Psoas muscle (tissue), 8 donors: ENCODE results near the gene FDX2. TPM values are rescaled to one million over a fixed set of nuclear protein-coding genes. Genes with fewer than 3 reads are reported as not detected.
A peak's percentile ranks its signal among the peaks of the same experiment; 100 is the strongest.
"Not testable (repeated sequence)": the region's sequence is repeated elsewhere in the genome, so short reads cannot be mapped to it uniquely, and the experiment has no call there.

Experiments
- ATAC-seq, 4 donors: fragments of 200-7000 bp; cut with Tn5 transposase; one replicate each; pipeline ENCODE4 v1.9.1; 2020; ENCODE audit warnings: moderate library complexity in 3 of 4, mild to moderate bottlenecking in 2 of 4
- DNase-seq, 2 donors: peaks; one replicate each; pipeline ENCODE4 v3.0.0-alpha.2; 2020
- H3K27ac ChIP-seq: fragments of 200-600 bp; one replicate; pipeline ENCODE4 v1.8.0; 2022
- H3K27me3 ChIP-seq, 3 donors: fragments of 200-600 bp in 1 of 3; one replicate each; pipeline versions ENCODE4 v1.6.1 to v1.8.0; 2013 to 2022; ENCODE audit warnings: low read length in 2 of 3, mild to moderate bottlenecking in 2 of 3, moderate library complexity in 1 of 3; ENCODE audit not compliant: insufficient read depth in 3 of 3
- H3K36me3 ChIP-seq, 2 donors: fragments of 200-600 bp in 1 of 2; one replicate each; pipeline versions ENCODE4 v1.6.1 to v1.8.0; 2013 to 2022; ENCODE audit warnings: low read depth in 1 of 2, mild to moderate bottlenecking in 1 of 2, moderate library complexity in 1 of 2; ENCODE audit not compliant: insufficient read depth in 1 of 2
- H3K4me1 ChIP-seq: fragments of 200-600 bp; one replicate; pipeline ENCODE4 v1.8.0; 2022
- H3K4me3 ChIP-seq: fragments of 200-600 bp; one replicate; pipeline ENCODE4 v1.8.0; 2022; ENCODE audit warnings: mild to moderate bottlenecking
- H3K9me3 ChIP-seq: fragments of 200-600 bp; one replicate; pipeline ENCODE4 v1.8.0; 2022
- WGBS, 3 donors: extraction: QIAGEN DNeasy Blood & Tissue Kit; methylation state at CpG; one replicate each; pipeline versions ENCODE4 v1.1.6 to v1.1.7; 2013; 5-methylcytosine and 5-hydroxymethylcytosine counted together
- intact Hi-C, 2 donors: fragments of 100-400 bp; cut with DNase I; formaldehyde crosslinking; loops; one replicate each; pipeline versions ENCODE4 v1.11.0 to v1.14.2; 2022
- polyA plus RNA-seq, 3 donors: library from polyadenylated mRNA; stranded (reverse); fragments of 200-250 nt; gene quantifications; one replicate each; pipeline ENCODE4 v1.2.3, GENCODE V29; 2013
- total RNA-seq, 4 donors: library from RNA; stranded (reverse); fragmentation: NEBNext Ultra II Directional in 2 of 4; extraction: Animal tissue kit (Norgen Biotek cat#: 25700) in 2 of 4; gene quantifications; one replicate each; pipeline versions ENCODE4 v1.2.1 to v1.2.4, GENCODE V29; 2021 to 2023
- TF ChIP-seq, protein P1 (sequence below): fragments of 200-600 bp; IDR thresholded peaks from one replicate; pipeline ENCODE4 v1.8.0; 2022; ENCODE audit warnings: antibody characterized with exemption
- donor health status: healthy with polysubstance abuse.
- donor health status: DM: no; HTN: no; CAD: no; lungs with moderate emphysema.
- donor health status: Bipolar disorder and iron deficiency.
- donor health status: healthy.
- donor health status: DM: yes; HTN: yes; CAD: no.
- donor health status: DM: no; HTN: no; CAD: no.
- donor health status: DM: no; HTN: no; CAD: no.
- donor health status: DM: yes; HTN: yes; CAD: no.

The FDX2 gene
- total and polyA plus RNA-seq, 7 donors: 16.0 to 52.5 (median 21.8) TPM

DNA sequence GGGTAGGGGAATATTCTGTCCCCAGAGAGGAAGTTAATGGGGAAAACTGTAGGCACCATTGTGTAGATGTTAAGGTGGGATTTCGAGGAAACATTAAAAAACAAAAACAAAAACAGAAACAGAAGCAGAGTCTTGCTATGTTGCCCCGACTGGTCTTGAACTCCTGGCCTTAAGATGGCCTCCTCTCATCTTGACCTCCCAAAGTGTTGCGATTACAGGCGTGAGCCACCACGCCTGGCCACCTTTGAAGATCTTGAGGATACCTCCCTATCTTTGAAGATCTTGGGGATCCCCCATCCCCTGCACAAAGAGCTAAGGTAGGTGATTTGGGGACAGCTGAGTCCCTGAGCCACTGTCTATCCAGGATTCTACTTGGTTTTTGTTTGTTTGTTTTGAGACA is 24.2 kb upstream of the FDX2 start:
- no peak for DNase-seq
- no peak overlapping the region for H3K27ac ChIP-seq
- H3K27me3 ChIP-seq: no peaks in the 10 kb centered on the region
- no peak for ATAC-seq
- intact Hi-C loops: loop anchor here in 1 of 2 donors (10.0 kb wide), 1 partner anchor 505 kb away; the partner anchor contains the start of gene PIN1
- H3K4me1 ChIP-seq: no peaks in the 10 kb centered on the region
- WGBS, 3 donors: 87 to 92% (median 88%) methylated on average over 5 of the region's 5 CpGs
- TF ChIP-seq, protein P1, sequence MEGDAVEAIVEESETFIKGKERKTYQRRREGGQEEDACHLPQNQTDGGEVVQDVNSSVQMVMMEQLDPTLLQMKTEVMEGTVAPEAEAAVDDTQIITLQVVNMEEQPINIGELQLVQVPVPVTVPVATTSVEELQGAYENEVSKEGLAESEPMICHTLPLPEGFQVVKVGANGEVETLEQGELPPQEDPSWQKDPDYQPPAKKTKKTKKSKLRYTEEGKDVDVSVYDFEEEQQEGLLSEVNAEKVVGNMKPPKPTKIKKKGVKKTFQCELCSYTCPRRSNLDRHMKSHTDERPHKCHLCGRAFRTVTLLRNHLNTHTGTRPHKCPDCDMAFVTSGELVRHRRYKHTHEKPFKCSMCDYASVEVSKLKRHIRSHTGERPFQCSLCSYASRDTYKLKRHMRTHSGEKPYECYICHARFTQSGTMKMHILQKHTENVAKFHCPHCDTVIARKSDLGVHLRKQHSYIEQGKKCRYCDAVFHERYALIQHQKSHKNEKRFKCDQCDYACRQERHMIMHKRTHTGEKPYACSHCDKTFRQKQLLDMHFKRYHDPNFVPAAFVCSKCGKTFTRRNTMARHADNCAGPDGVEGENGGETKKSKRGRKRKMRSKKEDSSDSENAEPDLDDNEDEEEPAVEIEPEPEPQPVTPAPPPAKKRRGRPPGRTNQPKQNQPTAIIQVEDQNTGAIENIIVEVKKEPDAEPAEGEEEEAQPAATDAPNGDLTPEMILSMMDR: no peak
- no peaks in the 10 kb centered on the region for H3K9me3 ChIP-seq
- H3K36me3 ChIP-seq: no peaks in the 10 kb centered on the region
- H3K4me3 ChIP-seq: no peak overlapping the region

DNA sequence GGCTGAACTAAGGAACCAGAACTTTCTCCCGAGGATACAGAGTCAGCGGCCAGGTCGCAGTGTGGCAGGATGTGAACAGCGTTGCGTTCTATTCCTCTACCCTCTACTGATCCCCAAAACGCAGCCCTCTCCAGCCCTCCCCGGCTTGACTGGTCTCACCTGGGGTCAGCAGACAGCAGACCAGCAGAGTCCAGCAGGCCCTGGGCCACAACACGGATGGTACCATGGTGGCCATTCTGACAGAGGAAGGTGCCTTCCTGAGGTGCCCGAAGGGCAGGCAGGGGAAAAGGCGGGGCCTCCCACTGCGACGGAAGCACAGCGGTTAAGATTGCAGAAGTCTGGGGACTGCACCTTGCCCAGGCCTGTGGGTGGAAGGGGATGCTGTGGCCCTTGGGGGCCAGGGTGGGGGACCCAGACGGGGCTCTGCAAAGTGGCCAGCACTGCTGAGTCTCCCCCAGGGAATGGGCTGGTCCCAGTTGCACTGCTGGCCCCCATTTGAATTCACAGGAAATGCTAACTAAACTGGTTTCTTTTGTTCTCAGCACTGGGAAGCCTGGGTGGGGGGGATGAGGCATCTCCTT is 23.7 kb upstream of the FDX2 start, which contains the start of gene ICAM3:
TSS of gene ICAM3 (minus strand) at position 245 of the 581 bp plus-strand sequence. CDS start at position 235, 10 bp downstream.
- ATAC-seq (no peak), DNase-seq (no peak)
- Histone ChIP-seq H3K4me1 (no peaks in the 10 kb centered on the region), H3K27me3 (no peaks in the 10 kb centered on the region), H3K9me3 (no peaks in the 10 kb centered on the region), H3K27ac (no peak within 1 kb of the TSS), H3K36me3 (no peaks in the 10 kb centered on the region), H3K4me3 (no peak within 1 kb of the TSS)
- TF ChIP-seq, protein P1: no peak
- intact Hi-C loops: loop anchor here in 1 of 2 donors (10.0 kb wide), 1 partner anchor 505 kb away; the partner anchor contains the start of gene PIN1
- 61 to 71% (median 64%) methylated on average over 13 to 14 of the region's 14 CpGs for WGBS, 3 donors

DNA sequence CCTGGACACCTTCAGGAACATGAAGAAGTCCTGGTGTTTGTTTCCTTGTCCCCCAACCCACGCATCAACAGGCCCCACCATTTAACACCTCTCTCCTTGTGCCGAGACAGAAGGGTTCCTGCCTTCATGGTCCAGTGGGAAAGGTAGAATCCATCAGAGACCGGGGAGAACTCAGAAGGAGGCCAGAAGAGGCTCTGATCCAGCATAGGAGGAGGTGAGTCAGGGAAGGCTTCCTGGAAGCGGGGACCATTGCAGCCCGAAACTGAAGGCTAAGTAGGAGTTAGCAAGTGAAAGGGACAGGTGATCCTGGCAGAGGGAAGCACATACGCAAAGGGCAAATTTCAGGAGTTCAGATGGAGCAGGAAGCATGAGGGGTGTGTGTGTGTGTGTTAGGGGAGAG is 23.1 kb upstream of the FDX2 start:
- no peak overlapping the region for H3K4me3 ChIP-seq

GRCh38 chr19:10336725-10337124 is 20.9 kb upstream of the FDX2 start:
- not testable (repeated sequence) for DNase-seq, H3K4me1 ChIP-seq, H3K27me3 ChIP-seq, H3K36me3 ChIP-seq, H3K9me3 ChIP-seq, H3K27ac ChIP-seq, H3K4me3 ChIP-seq, ATAC-seq
- intact Hi-C loops: loop anchor here in 1 of 2 donors (10.0 kb wide), 1 partner anchor 502 kb away; the partner anchor contains the start of gene PIN1
- 90 to 95% (median 92%) methylated on average over 9 of the region's 9 CpGs for WGBS, 3 donors

More for the DNA sequence above, 23.1 kb upstream of the FDX2 start:
- intact Hi-C loops: loop anchor here in 1 of 2 donors (10.0 kb wide), 1 partner anchor 504 kb away; the partner anchor contains the start of gene PIN1
- H3K27me3 ChIP-seq: no peaks in the 10 kb centered on the region
- no peaks in the 10 kb centered on the region for H3K4me1 ChIP-seq
- WGBS, 3 donors: 76 to 82% (median 77%) methylated on average over 6 of the region's 6 CpGs
- no peaks in the 10 kb centered on the region for H3K9me3 ChIP-seq
- TF ChIP-seq, protein P1: no peak
- no peak for ATAC-seq
- no peak overlapping the region for H3K27ac ChIP-seq
- DNase-seq: no peak
- H3K36me3 ChIP-seq: no peaks in the 10 kb centered on the region

GRCh38 chr19:10335352-10335985 is 19.7 kb upstream of the FDX2 start:
- DNase-seq (no peak), ATAC-seq (no peak)
- TF ChIP-seq, protein P1: no peak
- Histone ChIP-seq H3K4me1 (peaks cover 12% of the 10 kb centered on the region), H3K36me3 (peaks cover 0 to 4% of the 10 kb centered on the region in 2 donors), H3K9me3 (no peaks in the 10 kb centered on the region), H3K27ac (no peak overlapping the region), H3K4me3 (peak overlapping the region; percentile 69), H3K27me3 (no peaks in the 10 kb centered on the region)
- intact Hi-C loops: loop anchor here in 1 of 2 donors (10.0 kb wide), 1 partner anchor 501 kb away; the partner anchor contains the start of gene PIN1
- 35 to 50% (median 43%) methylated on average over 26 of the region's 26 CpGs for WGBS, 3 donors
